H1 (cell line): ENCODE results near the gene SYPL1.

Experiments
- RAD21 ChIP-seq, 2 experiments: IDR thresholded peaks in 1 of 2; conservative IDR thresholded peaks in 1 of 2; 2 replicates each; pipeline ENCODE4 v1.6.1; 2011; ENCODE audit warnings: low read depth in 2 of 2, low read length in 2 of 2, improper control_type of control experiment in 1 of 2, inconsistent platforms in 1 of 2, mild to moderate bottlenecking in 1 of 2, moderate library complexity in 1 of 2
- YY1 ChIP-seq: IDR thresholded peaks from 2 replicates; pipeline ENCODE4 v1.6.1; 2011; ENCODE audit warnings: low read depth, mild to moderate bottlenecking, low read length
- TF ChIP-seq, protein P1 (sequence below), 3 experiments: IDR thresholded peaks; 1 replicate in 2 of 3; 2 replicates in 1 of 3; pipeline versions ENCODE4 v1.5.1 to v1.6.1; 2011; ENCODE audit warnings: low read length in 3 of 3, mild to moderate bottlenecking in 3 of 3, inconsistent platforms in 2 of 3, low read depth in 1 of 3, moderate library complexity in 1 of 3; ENCODE audit not compliant: insufficient read depth in 1 of 3; ENCODE audit errors: control extremely low read depth in 1 of 3

GRCh38 chr7:106057204-106057961 lies 54.7 kb downstream of the SYPL1 start:
- TF ChIP-seq RAD21 (IDR thresholded peaks at IDR 0.05 in 1 of 2, conservative IDR thresholded peaks at IDR 0.05 in 1 of 2; ENCODE audit: low read depth in 2 of 2, low read length in 2 of 2) (no peak), YY1 (no peak)
- TF ChIP-seq, protein P1, sequence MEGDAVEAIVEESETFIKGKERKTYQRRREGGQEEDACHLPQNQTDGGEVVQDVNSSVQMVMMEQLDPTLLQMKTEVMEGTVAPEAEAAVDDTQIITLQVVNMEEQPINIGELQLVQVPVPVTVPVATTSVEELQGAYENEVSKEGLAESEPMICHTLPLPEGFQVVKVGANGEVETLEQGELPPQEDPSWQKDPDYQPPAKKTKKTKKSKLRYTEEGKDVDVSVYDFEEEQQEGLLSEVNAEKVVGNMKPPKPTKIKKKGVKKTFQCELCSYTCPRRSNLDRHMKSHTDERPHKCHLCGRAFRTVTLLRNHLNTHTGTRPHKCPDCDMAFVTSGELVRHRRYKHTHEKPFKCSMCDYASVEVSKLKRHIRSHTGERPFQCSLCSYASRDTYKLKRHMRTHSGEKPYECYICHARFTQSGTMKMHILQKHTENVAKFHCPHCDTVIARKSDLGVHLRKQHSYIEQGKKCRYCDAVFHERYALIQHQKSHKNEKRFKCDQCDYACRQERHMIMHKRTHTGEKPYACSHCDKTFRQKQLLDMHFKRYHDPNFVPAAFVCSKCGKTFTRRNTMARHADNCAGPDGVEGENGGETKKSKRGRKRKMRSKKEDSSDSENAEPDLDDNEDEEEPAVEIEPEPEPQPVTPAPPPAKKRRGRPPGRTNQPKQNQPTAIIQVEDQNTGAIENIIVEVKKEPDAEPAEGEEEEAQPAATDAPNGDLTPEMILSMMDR (IDR thresholded peaks at IDR 0.05; ENCODE audit: control extremely low read depth in 1 of 3, insufficient read depth in 1 of 3, low read depth in 1 of 3, low read length in 3 of 3) = no peak
